ENCODE measurements around the gene THBS1. TPM values are rescaled to one million over a fixed set of nuclear protein-coding genes. Genes with fewer than 3 reads are reported as not detected.

The THBS1 gene
- total RNA-seq, 1 experiment from 2014 or later = 37.1 TPM

GRCh38 chr15:39616731-39617455 is 36.0 kb downstream of the THBS1 start:
- POLR2A ChIA-PET = no interaction called here

GRCh38 chr15:39618063-39618823 is 37.4 kb downstream of the THBS1 start:
- Mint-ChIP-seq H3K36me3 (no peaks in the 10 kb centered on the region), H3K9me3 (peaks cover 14% of the 10 kb centered on the region), H3K4me3 (no peak overlapping the region), H3K27me3 (ENCODE audit: low read depth) (no peaks in the 10 kb centered on the region), H3K27ac (no peak overlapping the region), H3K4me1 (no peaks in the 10 kb centered on the region)
- POLR2A ChIA-PET = no interaction called here
- CTCF ChIA-PET = no interaction called here
- ATAC-seq = no peak
- no peak for TF ChIP-seq RELA (CRISPR knock-in tag; IDR thresholded peaks at IDR 0.05; ENCODE audit: borderline replicate concordance)
- peak; percentile 27; the same call in 1 of the 2 replicates for TF ChIP-seq GABPB1 (CRISPR knock-in tag; IDR thresholded peaks at IDR 0.05)
- no peak for DNase-seq (ENCODE audit: low spot score)

More at GRCh38 chr15:39616731-39617455, 36.0 kb downstream of the THBS1 start:
- DNase-seq (ENCODE audit: low spot score) (no peak), ATAC-seq (no peak)
- CTCF ChIA-PET = interaction anchor here (0.7 to 1.0 kb wide), 2 partner anchors 15 to 140 kb away, joined by 3 read pairs; no protein-coding TSS in a partner anchor
- TF ChIP-seq ZNF138 (CRISPR knock-in tag; conservative IDR thresholded peaks at IDR 0.05) (no peak), TEAD4 (CRISPR knock-in tag; IDR thresholded peaks at IDR 0.05) (no peak)
- Mint-ChIP-seq H3K27ac (no peak overlapping the region), H3K4me3 (no peak overlapping the region), H3K9me3 (peaks cover 20% of the 10 kb centered on the region), H3K27me3 (ENCODE audit: low read depth) (no peaks in the 10 kb centered on the region), H3K4me1 (no peaks in the 10 kb centered on the region), H3K36me3 (0 out of 2 replicates have a peak, but pooled peaks cover 5% of the 10 kb centered on the region)

GRCh38 chr15:39621210-39621609 is 40.3 kb downstream of the THBS1 start:
- Mint-ChIP-seq H3K4me3 (no peak overlapping the region), H3K4me1 (no peaks in the 10 kb centered on the region), H3K36me3 (no peaks in the 10 kb centered on the region), H3K9me3 (0 out of 2 replicates have a peak, but pooled peaks cover 5% of the 10 kb centered on the region), H3K27ac (no peak overlapping the region), H3K27me3 (ENCODE audit: low read depth) (no peaks in the 10 kb centered on the region)
- TF ChIP-seq ZNF671 (CRISPR knock-in tag; IDR thresholded peaks at IDR 0.05) (no peak), SMAD4 (CRISPR knock-in tag; IDR thresholded peaks at IDR 0.05) (no peak), ATF6 (CRISPR knock-in tag; IDR thresholded peaks at IDR 0.05) (no peak), PRDM15 (CRISPR knock-in tag; IDR thresholded peaks at IDR 0.05) (no peak), JAZF1 (CRISPR knock-in tag; IDR thresholded peaks at IDR 0.05) (no peak), ZBTB21 (CRISPR knock-in tag; IDR thresholded peaks at IDR 0.05; ENCODE audit: borderline replicate concordance) (no peak), FOXK1 (CRISPR knock-in tag; IDR thresholded peaks at IDR 0.05) (no peak), ZMAT4 (CRISPR knock-in tag; IDR thresholded peaks at IDR 0.05) (no peak), ZNF423 (CRISPR knock-in tag; IDR thresholded peaks at IDR 0.05) (no peak), MAX (CRISPR knock-in tag; IDR thresholded peaks at IDR 0.05) (no peak), NR1H2 (CRISPR knock-in tag; IDR thresholded peaks at IDR 0.05) (no peak), EMX1 (CRISPR knock-in tag; IDR thresholded peaks at IDR 0.05) (no peak)
- ChIA-PET POLR2A (no interaction called here), CTCF (interaction anchor here (1.4 kb wide), 1 partner anchor 19 kb away, joined by 4 read pairs; no protein-coding TSS in a partner anchor)
- no peak for ATAC-seq
- no peak for DNase-seq (ENCODE audit: low spot score)
